Neural cell (in vitro differentiated cells): Measurements from ENCODE around the gene GPR143.

ENCODE experiments used
- CTCF ChIP-seq: fragments of 450-650 bp; IDR thresholded peaks from 2 replicates; pipeline ENCODE4 v1.5.1; 2014; ENCODE audit warnings: antibody characterized with exemption, mild to moderate bottlenecking, moderate library complexity; ENCODE audit not compliant: poor library complexity, severe bottlenecking
- EP300 ChIP-seq: fragments of 450-650 bp; conservative IDR thresholded peaks from 2 replicates; pipeline ENCODE4 v1.6.1; 2014; ENCODE audit warnings: antibody characterized with exemption, mild to moderate bottlenecking, moderate library complexity; ENCODE audit not compliant: poor library complexity, severe bottlenecking
- EZH2 ChIP-seq: fragments of 200-600, 300-800 bp; shearing (Covaris generic), sonication (generic); IDR thresholded peaks from 2 replicates; pipeline ENCODE4 v1.6.1; 2014; ENCODE audit warnings: antibody characterized with exemption, low read length, borderline replicate concordance, mild to moderate bottlenecking; ENCODE audit not compliant: insufficient read depth, poor library complexity, severe bottlenecking
- RAD21 ChIP-seq: fragments of 450-650 bp; conservative IDR thresholded peaks from 2 replicates; pipeline ENCODE4 v1.6.1; 2014; ENCODE audit warnings: antibody characterized with exemption, mild to moderate bottlenecking, moderate library complexity
- REST ChIP-seq: IDR thresholded peaks from 2 replicates; pipeline ENCODE4 v1.6.1; 2012; ENCODE audit warnings: borderline replicate concordance
- TAF1 ChIP-seq: IDR thresholded peaks from 2 replicates; pipeline ENCODE4 v1.6.1; 2012; ENCODE audit warnings: low read depth

- TF ChIP-seq TAF1 (no peak), CTCF (no peak), REST (no peak), EP300 (no peak), EZH2 (no peak), RAD21 (no peak)
Observed at GRCh38 chrX:9749146-9749692, 16.4 kb downstream of the GPR143 start.
